HepG2 (cell line): Measurements from ENCODE around the gene SIK2. TPM values are rescaled to one million over a fixed set of nuclear protein-coding genes. Genes with fewer than 3 reads are reported as not detected.

Source experiments
- JUNB ChIP-seq: sonication (generic); formaldehyde crosslinking; IDR thresholded peaks from 2 replicates; pipeline ENCODE4 v1.8.0; 2022; ENCODE audit warnings: missing genetic modification reagents, mild to moderate bottlenecking, borderline replicate concordance
- MAZ ChIP-seq, 2 experiments: sonication (generic) in 1 of 2; formaldehyde crosslinking in 1 of 2; IDR thresholded peaks; 2 replicates each; pipeline versions ENCODE4 v1.5.0 to v1.6.1; 2012 to 2020; ENCODE audit warnings: low read depth in 2 of 2, mild to moderate bottlenecking in 2 of 2, borderline replicate concordance in 1 of 2, improper control_type of control experiment in 1 of 2, low read length in 1 of 2, missing genetic modification reagents in 1 of 2, moderate library complexity in 1 of 2
- PLRG1 ChIP-seq: fragments of 450-650 bp; conservative IDR thresholded peaks from 2 replicates; pipeline ENCODE4 v1.6.1; 2016
- RARA ChIP-seq: IDR thresholded peaks from 2 replicates; pipeline ENCODE4 v1.6.1; 2016; ENCODE audit warnings: missing genetic modification reagents, missing compliant biosample characterization
- RBFOX2 ChIP-seq: fragments of 200-400 bp; formaldehyde crosslinking; IDR thresholded peaks from 2 replicates; pipeline ENCODE4 v1.6.1; 2017; ENCODE audit warnings: low read depth, mild to moderate bottlenecking, low read length
- TOPORS ChIP-seq: sonication (generic); formaldehyde crosslinking; IDR thresholded peaks from 2 replicates; pipeline ENCODE4 v1.8.0; 2023; ENCODE audit warnings: mild to moderate bottlenecking, missing genetic modification reagents
- ZNF550 ChIP-seq: sonication (generic); formaldehyde crosslinking; IDR thresholded peaks from 2 replicates; pipeline ENCODE4 v1.4.0; 2020; ENCODE audit warnings: mild to moderate bottlenecking, missing genetic modification reagents, borderline replicate concordance
- ZNF709 ChIP-seq: sonication (generic); formaldehyde crosslinking; IDR thresholded peaks from 2 replicates; pipeline ENCODE4 v1.5.0; 2020; ENCODE audit warnings: mild to moderate bottlenecking, missing genetic modification reagents
- polyA plus RNA-seq, 8 experiments: library from polyadenylated mRNA; depleted of rRNA in 3 of 8; stranded (reverse) in 7 of 8; unstranded in 1 of 8; fragments of >200 nt; fragmentation: Illumina TruSeq in 4 of 8; extraction: Trizol in 4 of 8; gene quantifications; 2 replicates each; pipeline versions ENCODE4 v1.2.1 to v1.2.3, GENCODE V29; 2011 to 2016; ENCODE audit warnings: low read depth in 4 of 8, missing spikeins in 1 of 8, mixed read lengths in 1 of 8; ENCODE audit not compliant: insufficient read depth in 1 of 8
- total RNA-seq, 5 experiments: library from RNA; depleted of rRNA; stranded (reverse); fragments of >200 nt; fragmentation: Illumina TruSeq; extraction: Trizol; gene quantifications; 2 replicates each; pipeline ENCODE4 v1.2.3, GENCODE V29; 2016; ENCODE audit warnings: low read depth in 1 of 5
- TF ChIP-seq, protein P1 (sequence below): IDR thresholded peaks from 2 replicates; pipeline ENCODE4 v1.6.1; 2016; ENCODE audit warnings: low read depth, missing genetic modification reagents, missing compliant biosample characterization
- TF ChIP-seq, protein P2 (sequence below): sonication (generic); formaldehyde crosslinking; IDR thresholded peaks from 2 replicates; pipeline ENCODE4 v1.8.0; 2022; ENCODE audit warnings: missing genetic modification reagents, mild to moderate bottlenecking, borderline replicate concordance
- TF ChIP-seq, protein P3 (sequence below): sonication (generic); formaldehyde crosslinking; IDR thresholded peaks from 2 replicates; pipeline ENCODE4 v1.4.0; 2020; ENCODE audit warnings: missing genetic modification reagents
- TF ChIP-seq, protein P4 (sequence below): sonication (generic); formaldehyde crosslinking; IDR thresholded peaks from 2 replicates; pipeline ENCODE4 v1.4.0; 2020; ENCODE audit warnings: missing genetic modification reagents

The SIK2 gene
- total and polyA plus RNA-seq, 2 of the 13 experiments (the other 11 are each of a cell fraction or from before 2014, with no cell fraction given), result 8.1 to 15.4 TPM

DNA sequence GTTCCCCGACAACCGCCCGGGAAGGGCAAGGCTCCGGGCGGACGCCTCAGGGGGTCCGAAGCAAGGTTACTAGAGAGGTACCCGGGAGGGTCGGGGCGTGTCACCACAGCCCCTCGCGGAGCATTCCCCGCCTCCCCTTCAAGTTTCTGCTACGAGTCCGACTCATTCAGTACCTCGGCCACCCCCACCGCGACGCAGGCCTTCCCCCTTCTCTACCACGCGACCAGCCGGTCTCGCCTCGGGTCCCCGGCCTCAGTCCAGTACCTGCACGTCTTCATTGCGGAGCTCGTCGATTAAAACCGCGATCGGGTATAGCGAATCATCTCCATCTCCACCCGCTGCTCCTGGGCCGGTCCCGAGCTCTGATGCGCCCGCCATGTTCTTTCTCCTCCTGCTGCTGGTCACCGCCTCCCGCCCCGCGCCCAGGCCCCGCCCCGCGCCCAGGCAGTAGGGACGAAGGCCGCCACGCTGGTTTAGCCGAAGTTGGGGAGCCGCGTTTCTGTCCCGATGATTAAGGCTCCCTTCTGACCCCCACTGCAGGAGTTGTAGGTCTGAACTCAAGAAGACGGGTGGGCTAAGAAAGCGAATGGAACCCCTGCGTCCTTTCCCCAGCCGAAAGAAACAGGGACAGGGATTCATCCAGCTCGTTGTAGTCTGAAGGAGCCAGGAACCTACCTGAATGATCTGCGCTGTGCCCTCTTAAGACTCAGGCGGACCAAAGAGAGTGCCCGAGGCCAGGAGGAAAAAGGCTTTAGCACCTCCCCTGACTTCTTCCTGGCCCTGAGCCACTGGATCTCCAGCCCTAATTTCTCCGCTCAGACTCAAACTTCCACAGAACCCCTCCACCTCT, 164.0 kb downstream of the SIK2 start, which contains the start of gene PPP2R1B (continued):
- TF ChIP-seq, protein P1, sequence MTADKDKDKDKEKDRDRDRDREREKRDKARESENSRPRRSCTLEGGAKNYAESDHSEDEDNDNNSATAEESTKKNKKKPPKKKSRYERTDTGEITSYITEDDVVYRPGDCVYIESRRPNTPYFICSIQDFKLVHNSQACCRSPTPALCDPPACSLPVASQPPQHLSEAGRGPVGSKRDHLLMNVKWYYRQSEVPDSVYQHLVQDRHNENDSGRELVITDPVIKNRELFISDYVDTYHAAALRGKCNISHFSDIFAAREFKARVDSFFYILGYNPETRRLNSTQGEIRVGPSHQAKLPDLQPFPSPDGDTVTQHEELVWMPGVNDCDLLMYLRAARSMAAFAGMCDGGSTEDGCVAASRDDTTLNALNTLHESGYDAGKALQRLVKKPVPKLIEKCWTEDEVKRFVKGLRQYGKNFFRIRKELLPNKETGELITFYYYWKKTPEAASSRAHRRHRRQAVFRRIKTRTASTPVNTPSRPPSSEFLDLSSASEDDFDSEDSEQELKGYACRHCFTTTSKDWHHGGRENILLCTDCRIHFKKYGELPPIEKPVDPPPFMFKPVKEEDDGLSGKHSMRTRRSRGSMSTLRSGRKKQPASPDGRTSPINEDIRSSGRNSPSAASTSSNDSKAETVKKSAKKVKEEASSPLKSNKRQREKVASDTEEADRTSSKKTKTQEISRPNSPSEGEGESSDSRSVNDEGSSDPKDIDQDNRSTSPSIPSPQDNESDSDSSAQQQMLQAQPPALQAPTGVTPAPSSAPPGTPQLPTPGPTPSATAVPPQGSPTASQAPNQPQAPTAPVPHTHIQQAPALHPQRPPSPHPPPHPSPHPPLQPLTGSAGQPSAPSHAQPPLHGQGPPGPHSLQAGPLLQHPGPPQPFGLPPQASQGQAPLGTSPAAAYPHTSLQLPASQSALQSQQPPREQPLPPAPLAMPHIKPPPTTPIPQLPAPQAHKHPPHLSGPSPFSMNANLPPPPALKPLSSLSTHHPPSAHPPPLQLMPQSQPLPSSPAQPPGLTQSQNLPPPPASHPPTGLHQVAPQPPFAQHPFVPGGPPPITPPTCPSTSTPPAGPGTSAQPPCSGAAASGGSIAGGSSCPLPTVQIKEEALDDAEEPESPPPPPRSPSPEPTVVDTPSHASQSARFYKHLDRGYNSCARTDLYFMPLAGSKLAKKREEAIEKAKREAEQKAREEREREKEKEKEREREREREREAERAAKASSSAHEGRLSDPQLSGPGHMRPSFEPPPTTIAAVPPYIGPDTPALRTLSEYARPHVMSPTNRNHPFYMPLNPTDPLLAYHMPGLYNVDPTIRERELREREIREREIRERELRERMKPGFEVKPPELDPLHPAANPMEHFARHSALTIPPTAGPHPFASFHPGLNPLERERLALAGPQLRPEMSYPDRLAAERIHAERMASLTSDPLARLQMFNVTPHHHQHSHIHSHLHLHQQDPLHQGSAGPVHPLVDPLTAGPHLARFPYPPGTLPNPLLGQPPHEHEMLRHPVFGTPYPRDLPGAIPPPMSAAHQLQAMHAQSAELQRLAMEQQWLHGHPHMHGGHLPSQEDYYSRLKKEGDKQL (CRISPR knock-in tag), result no peak; the same call in 1 of the 2 replicates
- TF ChIP-seq, protein P2, sequence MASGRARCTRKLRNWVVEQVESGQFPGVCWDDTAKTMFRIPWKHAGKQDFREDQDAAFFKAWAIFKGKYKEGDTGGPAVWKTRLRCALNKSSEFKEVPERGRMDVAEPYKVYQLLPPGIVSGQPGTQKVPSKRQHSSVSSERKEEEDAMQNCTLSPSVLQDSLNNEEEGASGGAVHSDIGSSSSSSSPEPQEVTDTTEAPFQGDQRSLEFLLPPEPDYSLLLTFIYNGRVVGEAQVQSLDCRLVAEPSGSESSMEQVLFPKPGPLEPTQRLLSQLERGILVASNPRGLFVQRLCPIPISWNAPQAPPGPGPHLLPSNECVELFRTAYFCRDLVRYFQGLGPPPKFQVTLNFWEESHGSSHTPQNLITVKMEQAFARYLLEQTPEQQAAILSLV (CRISPR knock-in tag), result peak; percentile 59; the same call in 1 of the 2 replicates
- TF ChIP-seq RARA (CRISPR knock-in tag) (0 out of 2 replicates have a peak, but pooled peaks have one; percentile 4), RBFOX2 (peak; percentile 57; the same call in 1 of the 2 replicates), TOPORS (CRISPR knock-in tag) (no peak; the same call in 1 of the 2 replicates), MAZ (IDR thresholded peaks at IDR 0.05; ENCODE audit: borderline replicate concordance, low read depth, low read length) (no peak), MAZ (CRISPR knock-in tag; IDR thresholded peaks at IDR 0.05; ENCODE audit: low read depth) (peak; percentile 58; the same call in 1 of the 2 replicates), JUNB (peak; percentile 29; the same call in 1 of the 2 replicates), ZNF550 (no peak), PLRG1 (no peak), ZNF709 (CRISPR knock-in tag) (no peak)
- TF ChIP-seq, protein P3, sequence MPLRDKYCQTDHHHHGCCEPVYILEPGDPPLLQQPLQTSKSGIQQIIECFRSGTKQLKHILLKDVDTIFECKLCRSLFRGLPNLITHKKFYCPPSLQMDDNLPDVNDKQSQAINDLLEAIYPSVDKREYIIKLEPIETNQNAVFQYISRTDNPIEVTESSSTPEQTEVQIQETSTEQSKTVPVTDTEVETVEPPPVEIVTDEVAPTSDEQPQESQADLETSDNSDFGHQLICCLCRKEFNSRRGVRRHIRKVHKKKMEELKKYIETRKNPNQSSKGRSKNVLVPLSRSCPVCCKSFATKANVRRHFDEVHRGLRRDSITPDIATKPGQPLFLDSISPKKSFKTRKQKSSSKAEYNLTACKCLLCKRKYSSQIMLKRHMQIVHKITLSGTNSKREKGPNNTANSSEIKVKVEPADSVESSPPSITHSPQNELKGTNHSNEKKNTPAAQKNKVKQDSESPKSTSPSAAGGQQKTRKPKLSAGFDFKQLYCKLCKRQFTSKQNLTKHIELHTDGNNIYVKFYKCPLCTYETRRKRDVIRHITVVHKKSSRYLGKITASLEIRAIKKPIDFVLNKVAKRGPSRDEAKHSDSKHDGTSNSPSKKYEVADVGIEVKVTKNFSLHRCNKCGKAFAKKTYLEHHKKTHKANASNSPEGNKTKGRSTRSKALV (CRISPR knock-in tag), result no peak; the same call in 1 of the 2 replicates
- TF ChIP-seq, protein P4, sequence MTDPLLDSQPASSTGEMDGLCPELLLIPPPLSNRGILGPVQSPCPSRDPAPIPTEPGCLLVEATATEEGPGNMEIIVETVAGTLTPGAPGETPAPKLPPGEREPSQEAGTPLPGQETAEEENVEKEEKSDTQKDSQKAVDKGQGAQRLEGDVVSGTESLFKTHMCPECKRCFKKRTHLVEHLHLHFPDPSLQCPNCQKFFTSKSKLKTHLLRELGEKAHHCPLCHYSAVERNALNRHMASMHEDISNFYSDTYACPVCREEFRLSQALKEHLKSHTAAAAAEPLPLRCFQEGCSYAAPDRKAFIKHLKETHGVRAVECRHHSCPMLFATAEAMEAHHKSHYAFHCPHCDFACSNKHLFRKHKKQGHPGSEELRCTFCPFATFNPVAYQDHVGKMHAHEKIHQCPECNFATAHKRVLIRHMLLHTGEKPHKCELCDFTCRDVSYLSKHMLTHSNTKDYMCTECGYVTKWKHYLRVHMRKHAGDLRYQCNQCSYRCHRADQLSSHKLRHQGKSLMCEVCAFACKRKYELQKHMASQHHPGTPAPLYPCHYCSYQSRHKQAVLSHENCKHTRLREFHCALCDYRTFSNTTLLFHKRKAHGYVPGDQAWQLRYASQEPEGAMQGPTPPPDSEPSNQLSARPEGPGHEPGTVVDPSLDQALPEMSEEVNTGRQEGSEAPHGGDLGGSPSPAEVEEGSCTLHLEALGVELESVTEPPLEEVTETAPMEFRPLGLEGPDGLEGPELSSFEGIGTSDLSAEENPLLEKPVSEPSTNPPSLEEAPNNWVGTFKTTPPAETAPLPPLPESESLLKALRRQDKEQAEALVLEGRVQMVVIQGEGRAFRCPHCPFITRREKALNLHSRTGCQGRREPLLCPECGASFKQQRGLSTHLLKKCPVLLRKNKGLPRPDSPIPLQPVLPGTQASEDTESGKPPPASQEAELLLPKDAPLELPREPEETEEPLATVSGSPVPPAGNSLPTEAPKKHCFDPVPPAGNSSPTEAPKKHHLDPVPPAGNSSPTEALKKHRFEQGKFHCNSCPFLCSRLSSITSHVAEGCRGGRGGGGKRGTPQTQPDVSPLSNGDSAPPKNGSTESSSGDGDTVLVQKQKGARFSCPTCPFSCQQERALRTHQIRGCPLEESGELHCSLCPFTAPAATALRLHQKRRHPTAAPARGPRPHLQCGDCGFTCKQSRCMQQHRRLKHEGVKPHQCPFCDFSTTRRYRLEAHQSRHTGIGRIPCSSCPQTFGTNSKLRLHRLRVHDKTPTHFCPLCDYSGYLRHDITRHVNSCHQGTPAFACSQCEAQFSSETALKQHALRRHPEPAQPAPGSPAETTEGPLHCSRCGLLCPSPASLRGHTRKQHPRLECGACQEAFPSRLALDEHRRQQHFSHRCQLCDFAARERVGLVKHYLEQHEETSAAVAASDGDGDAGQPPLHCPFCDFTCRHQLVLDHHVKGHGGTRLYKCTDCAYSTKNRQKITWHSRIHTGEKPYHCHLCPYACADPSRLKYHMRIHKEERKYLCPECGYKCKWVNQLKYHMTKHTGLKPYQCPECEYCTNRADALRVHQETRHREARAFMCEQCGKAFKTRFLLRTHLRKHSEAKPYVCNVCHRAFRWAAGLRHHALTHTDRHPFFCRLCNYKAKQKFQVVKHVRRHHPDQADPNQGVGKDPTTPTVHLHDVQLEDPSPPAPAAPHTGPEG, result 0 out of 2 replicates have a peak, but pooled peaks have one; percentile 32
